ENCODE data around the gene NAT16. TPM values are rescaled to one million over a fixed set of nuclear protein-coding genes. Genes with fewer than 3 reads are reported as not detected.

The NAT16 gene
- total and polyA plus RNA-seq, 8 donors, result 0.04 to 0.27 (median 0.09) TPM; not detected in 2

DNA sequence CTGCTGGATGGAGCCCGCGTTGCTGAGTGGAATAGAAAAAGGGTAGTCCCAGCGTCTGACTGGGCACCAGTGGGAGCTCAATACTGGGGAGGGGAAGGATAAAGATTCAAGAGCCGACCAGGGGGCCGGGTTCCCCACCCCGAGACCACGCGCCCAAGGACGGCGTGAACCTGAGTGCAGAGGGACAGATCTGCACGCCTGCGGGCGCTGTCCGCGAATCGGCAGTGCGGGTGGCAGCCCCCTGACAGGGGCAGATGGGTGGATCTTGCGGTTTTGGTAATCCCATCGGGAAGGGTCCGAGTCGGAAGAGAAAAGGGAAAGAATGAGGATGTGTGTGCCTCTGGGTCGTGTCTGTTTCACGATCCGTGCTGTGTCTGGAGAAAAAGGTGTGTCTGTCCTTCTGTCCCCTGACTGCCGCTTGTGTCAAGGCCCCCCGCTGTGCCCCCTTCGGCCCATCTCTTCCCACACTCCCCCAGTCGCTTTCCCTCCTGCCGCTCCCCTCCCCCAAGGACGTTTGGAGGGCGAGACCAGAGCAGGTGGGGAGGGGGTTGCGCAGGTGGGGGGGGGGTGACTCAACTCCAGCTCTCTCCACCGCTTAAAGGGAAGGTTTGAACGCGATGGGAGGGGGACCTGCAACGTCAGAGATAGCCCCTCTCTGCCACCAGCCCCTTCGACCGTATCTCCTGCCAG is 14.0 kb downstream of the NAT16 start:
- DNase-seq (no peak), ATAC-seq (no peak)
- no peaks in the 10 kb centered on the region for H3K9me3 ChIP-seq
- H3K27ac ChIP-seq, result no peak overlapping the region
- peaks cover 81 to 100% of the 10 kb centered on the region in 2 donors for H3K27me3 ChIP-seq
- H3K36me3 ChIP-seq, result peaks cover 0 to 3% of the 10 kb centered on the region in 2 donors
- intact Hi-C loops (cut with DNase I), result no loop called here
- H3K4me1 ChIP-seq, result peaks cover 14 to 56% of the 10 kb centered on the region in 2 donors
- TF ChIP-seq, protein P1, sequence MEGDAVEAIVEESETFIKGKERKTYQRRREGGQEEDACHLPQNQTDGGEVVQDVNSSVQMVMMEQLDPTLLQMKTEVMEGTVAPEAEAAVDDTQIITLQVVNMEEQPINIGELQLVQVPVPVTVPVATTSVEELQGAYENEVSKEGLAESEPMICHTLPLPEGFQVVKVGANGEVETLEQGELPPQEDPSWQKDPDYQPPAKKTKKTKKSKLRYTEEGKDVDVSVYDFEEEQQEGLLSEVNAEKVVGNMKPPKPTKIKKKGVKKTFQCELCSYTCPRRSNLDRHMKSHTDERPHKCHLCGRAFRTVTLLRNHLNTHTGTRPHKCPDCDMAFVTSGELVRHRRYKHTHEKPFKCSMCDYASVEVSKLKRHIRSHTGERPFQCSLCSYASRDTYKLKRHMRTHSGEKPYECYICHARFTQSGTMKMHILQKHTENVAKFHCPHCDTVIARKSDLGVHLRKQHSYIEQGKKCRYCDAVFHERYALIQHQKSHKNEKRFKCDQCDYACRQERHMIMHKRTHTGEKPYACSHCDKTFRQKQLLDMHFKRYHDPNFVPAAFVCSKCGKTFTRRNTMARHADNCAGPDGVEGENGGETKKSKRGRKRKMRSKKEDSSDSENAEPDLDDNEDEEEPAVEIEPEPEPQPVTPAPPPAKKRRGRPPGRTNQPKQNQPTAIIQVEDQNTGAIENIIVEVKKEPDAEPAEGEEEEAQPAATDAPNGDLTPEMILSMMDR (IDR thresholded peaks at IDR 0.05), result no peak
- peak overlapping the region in 1 of 2 donors; percentile 13 for H3K4me3 ChIP-seq

DNA sequence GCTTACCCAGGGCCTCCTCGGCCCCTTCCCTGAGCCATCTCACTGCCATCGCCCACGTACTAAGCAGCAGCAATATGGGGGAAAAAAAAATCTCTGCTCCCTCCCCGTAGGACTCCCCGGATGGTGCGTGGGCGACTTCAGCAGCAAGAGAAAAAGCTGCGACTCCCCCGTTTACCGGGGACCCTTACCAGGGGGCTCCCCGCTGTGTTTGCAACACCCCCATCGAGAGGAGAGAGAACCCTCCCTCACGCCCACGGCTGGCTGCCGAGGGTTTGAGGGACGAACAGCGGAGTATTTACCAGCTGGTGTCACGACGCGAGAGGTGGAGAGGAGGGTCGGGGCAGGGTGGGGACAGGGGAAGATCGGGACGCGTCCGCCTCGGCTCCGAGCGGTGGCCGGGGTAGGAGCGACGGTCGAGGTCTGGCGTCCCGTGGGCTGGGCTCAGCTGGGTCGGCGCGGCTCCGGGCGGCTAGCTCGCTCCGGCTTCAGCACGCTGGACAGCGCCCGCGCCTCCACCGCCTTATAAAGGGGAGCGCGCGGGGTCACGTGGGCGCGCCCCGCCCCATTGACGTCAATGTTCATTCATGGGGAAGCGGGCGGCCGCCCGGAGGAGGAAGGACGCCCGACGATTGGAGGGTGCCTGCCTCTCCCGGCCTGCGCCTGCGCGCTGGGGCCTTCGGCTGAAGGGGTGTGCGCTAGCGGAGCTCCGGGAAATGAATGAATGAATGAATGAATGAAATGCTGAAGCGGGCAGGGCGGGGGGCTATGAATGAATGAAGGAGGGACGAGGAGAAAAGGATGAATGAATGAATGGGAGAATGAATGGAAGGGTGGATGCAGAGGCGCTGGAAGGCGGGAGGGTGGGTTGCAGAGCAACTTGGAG is 14.8 kb downstream of the NAT16 start, which contains the start of gene VGF:
TSS of gene VGF (minus strand) at position 495 of the 883 bp plus-strand sequence. CDS start 726 bp downstream, outside the sequence.
- Histone ChIP-seq H3K36me3 (peaks cover 0 to 11% of the 10 kb centered on the region in 2 donors), H3K4me3 (peak within 1 kb of the TSS in 1 of 2 donors; percentile 13), H3K27ac (no peak within 1 kb of the TSS), H3K27me3 (peaks cover 73 to 96% of the 10 kb centered on the region in 2 donors), H3K4me1 (peaks cover 14 to 56% of the 10 kb centered on the region in 2 donors), H3K9me3 (no peaks in the 10 kb centered on the region)
- ATAC-seq (peak; percentile 93), DNase-seq (peak; percentile 79 to 98 (median 93))
- intact Hi-C loops (cut with DNase I), result no loop called here
- TF ChIP-seq, protein P1 (IDR thresholded peaks at IDR 0.05), result no peak

DNA sequence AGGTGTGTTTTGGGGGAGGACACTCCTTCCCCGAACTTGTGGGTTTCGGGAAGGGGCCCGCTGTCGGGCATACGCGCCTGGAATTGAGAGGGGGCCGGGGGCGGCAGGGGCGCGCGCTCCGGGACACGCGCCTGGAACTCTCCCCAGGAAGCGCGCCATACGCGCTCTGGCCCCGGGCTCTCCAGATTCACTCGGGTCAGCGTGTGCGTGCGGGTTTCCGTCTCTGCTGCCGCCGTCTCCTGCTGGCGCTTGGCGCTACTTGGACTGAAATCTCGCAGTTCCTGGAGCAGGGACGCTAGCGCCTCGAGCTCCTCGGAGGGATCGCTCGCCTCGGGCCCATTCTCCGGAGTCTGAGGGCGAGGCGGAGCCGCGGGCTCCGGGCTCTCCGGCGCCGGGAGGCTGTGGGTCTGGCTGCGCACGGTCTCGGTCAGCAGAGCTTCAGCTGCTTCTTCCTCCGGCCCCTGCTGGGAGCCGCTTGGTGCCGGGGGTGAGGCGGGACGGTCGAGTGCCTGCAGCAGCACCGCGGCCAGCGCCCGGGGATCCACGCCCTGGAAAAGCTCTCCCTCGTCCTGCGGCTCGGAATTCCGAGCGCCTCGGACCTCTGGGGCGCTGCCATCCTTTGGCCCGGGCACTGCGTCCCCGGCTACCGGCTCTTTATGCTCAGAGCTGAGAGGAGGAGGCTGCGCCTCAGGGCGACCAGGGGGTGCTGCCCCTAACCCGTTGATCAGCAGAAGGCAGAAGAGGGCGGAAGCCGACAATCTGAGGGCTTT is 15.8 kb downstream of the NAT16 start:
- H3K27me3 ChIP-seq, result peaks cover 64 to 86% of the 10 kb centered on the region in 2 donors
- TF ChIP-seq, protein P1 (IDR thresholded peaks at IDR 0.05), result no peak
- intact Hi-C loops (cut with DNase I), result no loop called here
- ATAC-seq (peak; percentile 41), DNase-seq (peak in 1 of 4 donors; percentile 63)
- peaks cover 0 to 19% of the 10 kb centered on the region in 2 donors for H3K36me3 ChIP-seq
- no peaks in the 10 kb centered on the region for H3K9me3 ChIP-seq
- peaks cover 14 to 45% of the 10 kb centered on the region in 2 donors for H3K4me1 ChIP-seq
- H3K27ac ChIP-seq, result no peak overlapping the region
- H3K4me3 ChIP-seq, result peak overlapping the region in 1 of 2 donors; percentile 33

DNA sequence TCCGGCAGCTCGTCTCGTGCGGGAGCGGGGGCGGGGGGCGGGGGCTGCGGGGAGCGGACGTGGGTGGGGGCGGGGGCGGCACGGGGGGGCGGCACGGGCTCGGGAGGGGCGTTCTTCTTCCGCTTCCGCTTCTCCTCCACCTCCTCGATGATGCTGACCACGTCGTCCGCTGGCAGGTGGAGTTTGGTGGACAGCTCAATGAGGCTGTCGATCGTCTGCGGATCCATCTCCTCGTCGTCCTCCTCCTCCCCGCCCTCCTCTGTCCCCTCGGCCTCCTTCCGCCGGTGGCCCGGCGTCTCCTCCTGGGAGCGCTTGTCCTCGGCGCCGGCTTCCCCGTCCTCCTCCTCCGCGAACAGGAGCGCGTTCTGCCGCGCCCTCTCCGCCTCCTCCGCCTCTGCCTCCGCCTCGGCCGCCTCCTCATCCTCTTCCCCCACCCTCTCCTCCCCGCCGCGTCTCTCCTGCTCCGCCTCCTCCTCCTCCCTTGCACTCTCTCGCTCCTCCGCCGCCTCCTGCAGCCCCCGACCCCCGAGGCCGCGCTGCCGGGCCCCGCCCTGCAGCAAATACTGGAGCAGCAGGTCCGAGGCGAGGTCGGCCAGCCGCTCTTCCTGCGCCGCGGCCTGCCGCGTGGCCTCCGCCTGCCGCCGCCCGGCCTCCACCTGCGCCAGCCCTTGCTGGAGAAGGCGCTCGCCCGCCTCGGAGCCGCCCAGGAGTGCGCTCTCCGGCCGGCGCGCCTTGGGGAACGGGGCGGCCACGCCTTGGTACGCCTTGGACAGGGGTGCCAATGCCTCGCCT is 16.6 kb downstream of the NAT16 start:
- no peak for ATAC-seq
- peak in 1 of 4 donors; percentile 84 for DNase-seq
- intact Hi-C loops (cut with DNase I), result no loop called here
- H3K4me3 ChIP-seq, result peak overlapping the region; percentile 15 to 33
- peaks cover 0 to 27% of the 10 kb centered on the region in 2 donors for H3K36me3 ChIP-seq
- TF ChIP-seq, protein P1 (IDR thresholded peaks at IDR 0.05), result no peak
- peaks cover 14 to 43% of the 10 kb centered on the region in 2 donors for H3K4me1 ChIP-seq
- peaks cover 57 to 78% of the 10 kb centered on the region in 2 donors for H3K27me3 ChIP-seq
- no peaks in the 10 kb centered on the region for H3K9me3 ChIP-seq
- H3K27ac ChIP-seq, result no peak overlapping the region
